Activated CD4-positive, alpha-beta T cell treated with anti-CD3 and anti-CD28 coated beads, Interleukin-2, amount 50 U/mL, for 4 hours (primary cell): ENCODE measurements around the gene MLLT6.
"Not testable (repeated sequence)": the region's sequence is repeated elsewhere in the genome, so short reads cannot be mapped to it uniquely, and the experiment has no call there.

ENCODE experiments used
- DNase-seq, 2 experiments: peaks; one replicate each; pipeline ENCODE4 v3.0.0-alpha.2; 2020

MLLT6 gene

DNA sequence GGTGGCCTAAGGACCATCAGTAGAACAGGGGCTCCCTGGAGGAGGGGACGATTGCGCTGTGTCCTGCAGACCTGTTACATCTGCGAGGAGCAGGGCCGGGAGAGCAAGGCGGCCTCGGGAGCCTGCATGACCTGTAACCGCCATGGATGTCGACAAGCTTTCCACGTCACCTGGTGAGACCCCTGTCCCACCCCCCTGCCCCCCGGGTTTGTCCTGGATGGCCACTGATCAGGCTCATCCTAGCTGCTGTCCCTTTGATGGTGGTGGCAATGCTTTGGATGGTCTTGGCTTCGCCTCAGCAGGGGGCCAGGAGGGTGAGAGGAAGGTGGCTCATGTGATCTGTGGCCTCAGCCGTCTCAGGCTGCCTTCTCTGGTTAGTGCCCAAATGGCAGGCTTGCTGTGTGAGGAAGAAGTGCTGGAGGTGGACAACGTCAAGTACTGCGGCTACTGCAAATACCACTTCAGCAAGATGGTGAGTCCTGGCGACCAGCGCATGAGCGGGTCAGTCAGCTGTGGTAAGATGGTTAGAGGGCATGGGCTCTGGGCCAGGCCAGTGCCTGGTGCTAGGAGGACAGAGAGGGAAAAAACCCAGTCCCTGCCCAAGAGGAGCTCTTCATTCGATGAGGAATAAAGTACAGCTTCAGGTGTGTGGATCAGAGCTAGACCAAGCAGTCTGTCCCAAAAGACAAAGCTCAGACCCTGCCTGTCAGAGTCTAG lies 4.2 kb downstream of the MLLT6 start:
- DNase-seq: no peak

- no peak for DNase-seq
Observed at GRCh38 chr17:38709864-38710603, 5.0 kb downstream of the MLLT6 start.

DNA sequence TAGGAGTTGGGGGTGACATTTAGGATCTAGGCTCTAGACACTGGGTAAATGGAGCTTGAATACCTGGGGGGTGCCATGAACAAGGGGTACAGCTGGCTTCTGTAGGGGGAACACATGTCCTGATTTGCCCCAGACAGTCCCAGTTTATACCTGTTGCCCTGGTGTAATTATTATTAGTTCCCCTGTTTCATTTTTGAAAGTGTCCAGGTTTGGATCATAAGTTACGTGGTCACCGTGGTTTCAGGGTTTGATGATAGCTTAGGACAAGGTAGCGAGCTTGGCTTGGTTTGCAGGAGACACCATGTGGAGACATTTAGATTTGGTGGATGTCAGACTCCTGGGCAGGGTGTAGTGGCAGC lies 5.5 kb downstream of the MLLT6 start:
- no peak for DNase-seq

GRCh38 chr17:38710985-38711384 lies 5.9 kb downstream of the MLLT6 start:
- DNase-seq: no peak

DNA sequence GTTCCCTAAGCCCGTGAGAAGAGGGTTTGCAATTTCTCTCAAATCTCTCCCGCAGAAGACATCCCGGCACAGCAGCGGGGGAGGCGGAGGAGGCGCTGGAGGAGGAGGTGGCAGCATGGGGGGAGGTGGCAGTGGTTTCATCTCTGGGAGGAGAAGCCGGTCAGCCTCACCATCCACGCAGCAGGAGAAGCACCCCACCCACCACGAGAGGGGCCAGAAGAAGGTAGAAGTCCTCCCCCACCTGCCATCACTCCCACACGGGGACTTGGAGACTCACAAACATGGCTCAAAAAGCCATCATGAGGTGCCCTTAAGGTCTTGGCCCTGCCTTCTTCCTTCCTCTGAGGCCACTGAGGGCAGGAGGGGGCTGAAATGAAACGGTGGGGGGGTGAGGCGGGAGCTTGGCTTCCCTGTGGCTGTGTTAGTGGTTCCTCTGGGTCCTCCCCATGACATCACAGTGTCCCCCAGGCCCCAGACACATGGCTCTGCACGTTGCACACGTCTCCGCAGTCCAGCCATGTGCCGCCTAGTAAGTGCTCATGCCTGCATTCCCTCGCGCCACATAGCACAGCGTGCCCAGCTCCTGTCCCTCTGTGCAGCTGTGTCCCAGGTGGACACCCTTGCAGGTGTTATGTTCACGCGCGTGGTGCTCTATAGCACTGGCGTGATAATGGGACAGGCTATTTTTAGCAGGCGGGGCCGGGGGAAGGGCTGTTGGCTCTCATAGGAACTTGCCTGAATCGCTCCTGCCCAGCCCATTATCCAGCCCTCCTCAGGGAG lies 6.9 kb downstream of the MLLT6 start:
- no peak for DNase-seq

DNA sequence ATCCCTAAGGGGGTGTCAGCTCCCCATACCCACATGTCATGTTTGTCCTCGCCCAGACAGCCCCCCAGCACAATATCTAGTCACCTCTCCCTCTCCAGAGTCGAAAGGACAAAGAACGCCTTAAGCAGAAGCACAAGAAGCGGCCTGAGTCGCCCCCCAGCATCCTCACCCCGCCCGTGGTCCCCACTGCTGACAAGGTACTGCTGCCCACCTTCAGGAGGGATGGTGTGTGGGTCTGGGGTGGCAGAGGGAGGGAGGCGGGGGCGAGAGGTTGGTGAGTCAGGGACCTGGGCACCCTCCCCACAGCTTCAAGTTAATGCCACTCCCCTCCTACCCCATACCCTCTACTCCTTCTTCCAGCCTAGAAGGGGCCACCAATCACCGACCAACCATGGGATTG lies 7.5 kb downstream of the MLLT6 start:
- no peak for DNase-seq

GRCh38 chr17:38713456-38714075 lies 8.5 kb downstream of the MLLT6 start:
- DNase-seq: no peak

GRCh38 chr17:38715216-38715943 lies 10.3 kb downstream of the MLLT6 start:
- DNase-seq: no peak

DNA sequence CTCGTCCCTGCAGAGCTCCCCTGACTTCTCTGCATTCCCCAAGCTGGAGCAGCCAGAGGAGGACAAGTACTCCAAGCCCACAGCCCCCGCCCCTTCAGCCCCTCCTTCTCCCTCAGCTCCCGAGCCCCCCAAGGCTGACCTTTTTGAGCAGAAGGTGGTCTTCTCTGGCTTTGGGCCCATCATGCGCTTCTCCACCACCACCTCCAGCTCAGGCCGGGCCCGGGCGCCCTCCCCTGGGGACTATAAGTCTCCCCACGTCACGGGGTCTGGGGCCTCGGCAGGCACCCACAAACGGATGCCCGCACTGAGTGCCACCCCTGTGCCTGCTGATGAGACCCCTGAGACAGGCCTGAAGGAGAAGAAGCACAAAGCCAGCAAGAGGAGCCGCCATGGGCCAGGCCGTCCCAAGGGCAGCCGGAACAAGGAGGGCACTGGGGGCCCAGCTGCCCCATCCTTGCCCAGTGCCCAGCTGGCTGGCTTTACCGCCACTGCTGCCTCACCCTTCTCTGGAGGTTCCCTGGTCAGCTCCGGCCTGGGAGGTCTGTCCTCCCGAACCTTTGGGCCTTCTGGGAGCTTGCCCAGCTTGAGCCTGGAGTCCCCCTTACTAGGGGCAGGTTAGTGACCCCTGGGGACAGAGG lies 11.4 kb downstream of the MLLT6 start:
- no peak for DNase-seq

- DNase-seq: no peak
Observed at GRCh38 chr17:38717139-38717745, 12.2 kb downstream of the MLLT6 start.

GRCh38 chr17:38719289-38719942 lies 14.3 kb downstream of the MLLT6 start:
- DNase-seq: no peak

DNA sequence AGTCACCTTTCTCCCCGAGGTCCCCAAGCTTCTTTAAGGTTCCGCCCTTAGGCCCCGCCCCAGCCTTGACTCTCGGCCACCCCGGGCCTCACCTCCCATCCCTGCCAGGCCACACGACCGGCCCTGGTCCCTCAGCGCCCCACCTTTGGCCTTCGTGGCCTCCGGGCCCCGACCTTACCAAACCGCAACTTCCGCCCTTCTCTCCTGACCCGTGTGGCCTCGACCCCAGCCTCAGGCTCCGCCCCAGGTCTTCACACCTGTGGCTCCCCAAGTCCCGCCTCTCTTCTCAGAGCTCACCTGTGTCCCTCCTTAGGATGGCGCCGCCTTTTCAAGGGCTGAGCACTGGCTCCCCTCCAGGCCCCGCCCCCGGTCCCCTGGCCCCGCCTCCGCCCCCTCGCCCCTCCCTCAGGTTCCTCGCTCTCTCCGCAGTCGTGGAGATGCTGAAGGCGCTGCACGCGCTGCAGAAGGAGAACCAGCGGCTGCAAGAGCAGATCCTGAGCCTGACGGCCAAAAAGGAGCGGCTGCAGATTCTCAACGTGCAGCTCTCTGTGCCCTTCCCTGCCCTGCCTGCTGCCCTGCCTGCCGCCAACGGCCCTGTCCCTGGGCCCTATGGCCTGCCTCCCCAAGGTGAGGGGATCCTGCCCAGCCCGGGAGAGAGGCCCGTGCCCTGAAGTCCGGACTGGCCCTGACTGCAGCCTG lies 15.0 kb downstream of the MLLT6 start:
- no peak for DNase-seq

GRCh38 chr17:38720941-38721340 lies 15.9 kb downstream of the MLLT6 start:
- no peak for DNase-seq

DNA sequence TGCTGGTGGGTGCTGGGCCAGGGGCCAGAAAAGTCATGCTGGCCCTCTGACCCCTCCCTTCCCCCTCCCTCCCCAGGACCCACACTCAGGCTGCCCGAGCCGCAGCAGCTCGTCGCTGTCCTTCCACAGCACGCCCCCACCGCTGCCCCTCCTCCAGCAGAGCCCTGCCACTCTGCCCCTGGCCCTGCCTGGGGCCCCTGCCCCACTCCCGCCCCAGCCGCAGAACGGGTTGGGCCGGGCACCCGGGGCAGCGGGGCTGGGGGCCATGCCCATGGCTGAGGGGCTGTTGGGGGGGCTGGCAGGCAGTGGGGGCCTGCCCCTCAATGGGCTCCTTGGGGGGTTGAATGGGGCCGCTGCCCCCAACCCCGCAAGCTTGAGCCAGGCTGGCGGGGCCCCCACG lies 16.7 kb downstream of the MLLT6 start:
- DNase-seq: no peak

- DNase-seq: no peak
Observed at GRCh38 chr17:38724337-38724988, 19.4 kb downstream of the MLLT6 start.

- no peak for DNase-seq
Observed at GRCh38 chr17:38725066-38725465, 20.0 kb downstream of the MLLT6 start.

GRCh38 chr17:38726145-38726544 lies 21.1 kb downstream of the MLLT6 start:
- DNase-seq: not testable (repeated sequence)

- DNase-seq: peak; percentile 77 to 82
Observed at GRCh38 chr17:38727736-38728135, 22.7 kb downstream of the MLLT6 start.

DNA sequence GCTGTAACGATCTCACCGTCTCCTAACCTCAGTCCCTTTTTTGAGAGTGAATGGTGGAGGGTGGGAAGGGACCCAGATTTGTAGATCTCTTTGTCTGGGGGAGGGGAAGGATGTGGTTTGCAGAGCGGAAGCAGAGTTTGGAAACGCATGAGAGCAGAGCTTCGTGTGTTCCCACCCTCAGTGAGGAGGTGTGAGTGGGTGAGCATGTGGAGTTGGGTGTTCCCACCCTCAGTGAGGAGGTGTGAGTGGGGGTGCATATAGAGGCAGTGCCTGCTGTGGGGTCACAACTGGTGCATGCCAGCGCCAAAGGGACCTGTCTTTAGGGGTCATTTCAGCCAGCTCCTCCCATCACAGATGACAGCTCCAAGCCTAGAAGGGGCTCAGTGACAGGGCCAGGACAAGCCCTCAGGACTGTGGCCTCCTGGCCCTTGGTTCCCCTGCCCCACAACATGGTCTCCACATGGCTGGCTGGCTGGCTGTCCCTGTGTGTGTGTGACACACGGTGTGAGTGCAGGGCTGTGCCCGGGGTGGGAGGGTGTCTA lies 23.3 kb downstream of the MLLT6 start:
- DNase-seq: peak; percentile 66 to 75
